T-helper 2 cell (primary cell): ENCODE measurements around the gene MBD6.
"Not testable (repeated sequence)": the region's sequence is repeated elsewhere in the genome, so short reads cannot be mapped to it uniquely, and the experiment has no call there.

ENCODE experiments used
- DNase-seq, 5 experiments: peaks; one replicate each; pipeline versions ENCODE4 v3.0.0 to v3.0.0-alpha.2; 2012 to 2022

MBD6 gene

GRCh38 chr12:57515934-57516541 lies 6.6 kb upstream of the MBD6 start:
- no peak for DNase-seq

- DNase-seq: no peak
Observed at GRCh38 chr12:57516617-57517153, 5.9 kb upstream of the MBD6 start.

- no peak for DNase-seq
Observed at GRCh38 chr12:57517187-57517586, 5.4 kb upstream of the MBD6 start.

- not testable (repeated sequence) for DNase-seq
Observed at GRCh38 chr12:57517718-57518117, 4.9 kb upstream of the MBD6 start.

- no peak for DNase-seq
Observed at GRCh38 chr12:57518176-57518919, 4.3 kb upstream of the MBD6 start.

GRCh38 chr12:57518920-57519795 lies 3.5 kb upstream of the MBD6 start:
- DNase-seq: no peak

- peak in 1 of 5 experiments; percentile 16 for DNase-seq
Observed at GRCh38 chr12:57519796-57520052, 2.9 kb upstream of the MBD6 start.

GRCh38 chr12:57520053-57520818 lies 2.4 kb upstream of the MBD6 start, which contains the start of gene DDIT3:
Gene DDIT3 (minus strand): TSS chr12:57520514. CDS start chr12:57517406, 3,108 bp downstream.
- peak; percentile 99 to 100 (median 99) for DNase-seq

- DNase-seq: no peak
Observed at GRCh38 chr12:57521525-57522010, 1.1 kb upstream of the MBD6 start.

- peak in 3 of 5 experiments; percentile 24 to 57 (median 49) for DNase-seq
Observed at GRCh38 chr12:57522887-57523705, 472 bp downstream of the MBD6 start.

- peak in 1 of 5 experiments; percentile 13 for DNase-seq
Observed at GRCh38 chr12:57523706-57524614, 1.3 kb downstream of the MBD6 start.

GRCh38 chr12:57524814-57525614 lies 2.4 kb downstream of the MBD6 start:
- no peak for DNase-seq

GRCh38 chr12:57525615-57526383 lies 3.2 kb downstream of the MBD6 start:
- DNase-seq: no peak

- no peak for DNase-seq
Observed at GRCh38 chr12:57526477-57527126, 4.0 kb downstream of the MBD6 start.

GRCh38 chr12:57527184-57527583 lies 4.6 kb downstream of the MBD6 start:
- no peak for DNase-seq

- DNase-seq: no peak
Observed at GRCh38 chr12:57528176-57528575, 5.6 kb downstream of the MBD6 start.

GRCh38 chr12:57528831-57529555 lies 6.4 kb downstream of the MBD6 start:
- DNase-seq: no peak
